ENCODE measurements around the gene HACL1. TPM values are rescaled to one million over a fixed set of nuclear protein-coding genes. Genes with fewer than 3 reads are reported as not detected.

HACL1 gene
- total RNA-seq, 1 donor, result 32.4 TPM

GRCh38 chr3:15634671-15635070 lies 33.3 kb upstream of the HACL1 start:
- TF ChIP-seq, protein P1, sequence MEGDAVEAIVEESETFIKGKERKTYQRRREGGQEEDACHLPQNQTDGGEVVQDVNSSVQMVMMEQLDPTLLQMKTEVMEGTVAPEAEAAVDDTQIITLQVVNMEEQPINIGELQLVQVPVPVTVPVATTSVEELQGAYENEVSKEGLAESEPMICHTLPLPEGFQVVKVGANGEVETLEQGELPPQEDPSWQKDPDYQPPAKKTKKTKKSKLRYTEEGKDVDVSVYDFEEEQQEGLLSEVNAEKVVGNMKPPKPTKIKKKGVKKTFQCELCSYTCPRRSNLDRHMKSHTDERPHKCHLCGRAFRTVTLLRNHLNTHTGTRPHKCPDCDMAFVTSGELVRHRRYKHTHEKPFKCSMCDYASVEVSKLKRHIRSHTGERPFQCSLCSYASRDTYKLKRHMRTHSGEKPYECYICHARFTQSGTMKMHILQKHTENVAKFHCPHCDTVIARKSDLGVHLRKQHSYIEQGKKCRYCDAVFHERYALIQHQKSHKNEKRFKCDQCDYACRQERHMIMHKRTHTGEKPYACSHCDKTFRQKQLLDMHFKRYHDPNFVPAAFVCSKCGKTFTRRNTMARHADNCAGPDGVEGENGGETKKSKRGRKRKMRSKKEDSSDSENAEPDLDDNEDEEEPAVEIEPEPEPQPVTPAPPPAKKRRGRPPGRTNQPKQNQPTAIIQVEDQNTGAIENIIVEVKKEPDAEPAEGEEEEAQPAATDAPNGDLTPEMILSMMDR (IDR thresholded peaks at IDR 0.05; ENCODE audit: insufficient read depth, low read length), result no peak
- no peak for DNase-seq (ENCODE audit: low read depth)
- H3K4me3 ChIP-seq (ENCODE audit: low read depth, low read length), result no peak overlapping the region

DNA sequence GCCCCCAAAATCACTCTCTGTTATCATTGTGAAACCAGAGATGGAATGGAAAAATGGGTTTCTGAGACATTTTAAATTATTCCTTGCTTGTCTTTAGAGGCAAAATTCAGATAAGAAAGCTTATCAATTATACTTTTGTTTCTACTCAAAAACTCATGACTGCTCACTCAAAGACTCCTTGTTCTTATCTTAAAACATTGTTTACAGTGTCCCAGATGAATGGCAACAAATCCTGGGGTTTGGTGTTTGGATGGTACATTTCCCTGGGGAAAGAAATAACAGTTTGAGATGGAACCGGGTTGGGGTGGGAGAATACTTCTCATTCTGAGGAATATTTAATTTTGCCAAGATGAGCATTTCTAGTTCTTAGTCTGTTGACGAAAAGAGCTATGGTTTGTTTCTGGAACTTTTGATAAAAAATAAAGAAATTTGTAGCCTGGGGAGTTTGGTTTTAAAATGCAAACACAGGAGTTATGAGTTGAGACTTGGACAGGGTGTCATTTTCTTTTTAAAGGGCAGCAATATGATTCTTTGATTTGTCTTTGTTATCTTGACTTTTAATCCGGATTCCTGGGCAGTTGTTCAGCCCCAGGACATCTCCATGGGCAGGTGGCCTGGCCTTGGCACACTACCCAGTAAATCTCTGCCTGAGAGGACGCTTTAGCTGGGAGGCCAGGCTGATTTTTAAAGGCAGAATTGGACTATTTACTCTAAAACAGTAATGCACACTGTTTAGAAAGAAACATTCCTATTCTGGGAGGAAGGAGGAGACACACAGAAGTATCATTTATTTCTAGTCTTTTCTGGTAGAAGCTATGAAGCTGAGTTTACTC lies 32.6 kb upstream of the HACL1 start:
- TF ChIP-seq, protein P1 (IDR thresholded peaks at IDR 0.05; ENCODE audit: insufficient read depth, low read length), result no peak
- no peak overlapping the region for H3K4me3 ChIP-seq (ENCODE audit: low read depth, low read length)
- DNase-seq (ENCODE audit: low read depth), result peak; percentile 48

DNA sequence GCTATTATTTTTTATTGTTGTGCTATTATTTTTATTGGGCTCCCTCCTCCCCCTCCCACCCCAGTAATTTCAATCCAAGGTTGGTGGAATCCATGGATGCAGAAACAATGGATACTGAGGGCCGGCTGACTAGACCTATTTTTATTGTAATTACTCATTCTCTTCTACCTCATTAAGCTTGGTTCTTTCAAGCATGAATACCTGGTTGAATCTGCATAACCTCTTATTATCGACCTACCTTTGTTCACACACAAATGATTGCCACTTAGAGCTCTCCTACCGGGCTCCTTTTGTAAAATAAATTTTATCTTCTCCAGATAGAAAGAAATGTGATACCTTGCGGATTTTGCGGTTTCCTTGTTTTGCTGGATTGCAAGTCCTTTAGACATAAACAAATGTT lies 31.8 kb upstream of the HACL1 start:
- DNase-seq (ENCODE audit: low read depth), result no peak
- H3K4me3 ChIP-seq (ENCODE audit: low read depth, low read length), result no peak overlapping the region
- TF ChIP-seq, protein P1 (IDR thresholded peaks at IDR 0.05; ENCODE audit: insufficient read depth, low read length), result no peak

- no peak for DNase-seq (ENCODE audit: low read depth)
- H3K4me3 ChIP-seq (ENCODE audit: low read depth, low read length), result no peak overlapping the region
- TF ChIP-seq, protein P1 (IDR thresholded peaks at IDR 0.05; ENCODE audit: insufficient read depth, low read length), result no peak
Measured at GRCh38 chr3:15632212-15632580, 30.8 kb upstream of the HACL1 start.

DNA sequence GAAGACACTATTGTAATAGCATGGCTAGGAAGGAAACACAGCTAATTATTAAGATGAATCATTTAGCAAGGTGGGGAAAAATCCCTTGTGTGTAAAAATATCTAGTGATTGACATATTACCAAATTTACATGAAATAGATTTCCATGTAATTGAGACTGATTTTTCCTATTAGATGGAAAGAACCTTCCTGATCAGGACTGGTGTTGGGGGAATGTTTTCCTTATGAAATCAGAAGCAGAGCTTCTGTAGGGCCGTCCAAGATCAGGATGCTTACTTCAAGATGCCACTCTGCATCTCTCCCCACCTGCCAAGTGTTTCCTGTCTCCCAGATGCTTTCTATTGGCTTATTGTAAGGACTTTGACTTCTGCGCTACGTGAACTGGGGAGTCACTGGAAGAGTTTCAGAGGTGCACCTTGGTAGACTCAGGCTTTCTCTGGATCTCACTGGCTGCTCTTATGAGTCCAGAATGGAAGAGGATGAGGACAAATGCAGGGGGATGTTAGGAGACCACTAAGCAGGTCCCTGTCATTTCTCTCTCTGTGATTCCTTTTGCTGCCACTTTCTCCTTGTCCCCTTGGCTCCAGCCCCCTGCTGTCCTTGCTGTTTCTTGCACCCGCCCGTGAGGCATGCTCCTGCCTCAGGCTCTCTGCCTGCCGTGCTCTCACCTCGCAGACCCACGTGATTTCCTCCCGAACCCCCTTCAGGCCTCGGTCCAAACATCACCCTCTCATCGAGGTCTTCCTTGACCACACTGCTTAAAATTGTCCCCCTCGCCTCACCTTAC lies 30.2 kb upstream of the HACL1 start:
- DNase-seq (ENCODE audit: low read depth), result no peak
- H3K4me3 ChIP-seq (ENCODE audit: low read depth, low read length), result no peak overlapping the region
- TF ChIP-seq, protein P1 (IDR thresholded peaks at IDR 0.05; ENCODE audit: insufficient read depth, low read length), result no peak

DNA sequence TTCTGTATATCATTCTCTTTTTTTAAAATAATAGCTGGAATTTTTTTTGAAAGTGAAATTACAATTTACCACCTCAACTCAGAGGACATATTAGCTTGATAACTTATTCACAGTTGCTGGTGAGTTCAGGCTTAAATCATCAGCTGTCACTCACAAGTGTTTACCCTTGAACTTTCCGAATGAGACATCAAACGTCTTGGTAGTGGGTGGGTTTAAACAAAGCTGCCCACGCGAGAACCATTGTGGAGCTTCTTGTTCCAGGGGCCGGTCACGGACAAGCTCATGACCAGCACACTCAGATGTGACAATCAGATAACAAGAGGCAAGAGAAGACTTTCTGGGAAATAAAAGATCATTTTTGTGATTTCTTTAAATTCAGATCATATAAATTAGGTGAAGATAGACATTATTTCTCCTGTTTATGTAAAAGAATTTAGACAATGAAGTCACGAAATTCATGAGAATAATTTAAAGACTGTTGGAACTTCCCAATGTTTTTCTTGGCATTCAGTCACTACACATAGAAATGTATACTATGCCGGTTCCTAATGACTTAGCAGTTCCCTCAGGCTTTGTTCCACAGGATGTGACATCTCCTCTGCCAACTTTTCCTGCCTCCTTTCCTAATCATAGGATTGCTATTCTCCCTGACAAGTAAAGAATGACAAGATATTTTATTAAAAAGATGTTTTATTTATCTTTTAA lies 29.4 kb upstream of the HACL1 start:
- DNase-seq (ENCODE audit: low read depth), result peak; percentile 66
- TF ChIP-seq, protein P1 (IDR thresholded peaks at IDR 0.05; ENCODE audit: insufficient read depth, low read length), result no peak
- peak overlapping the region; percentile 31 for H3K4me3 ChIP-seq (ENCODE audit: low read depth, low read length)
